Liver (tissue), 9 donors: ENCODE measurements around the gene TRAK1. TPM values are rescaled to one million over a fixed set of nuclear protein-coding genes. Genes with fewer than 3 reads are reported as not detected.

Experiments
- DNase-seq: peaks from one replicate; pipeline ENCODE4 v3.0.0-alpha.2; 2017; ENCODE audit warnings: low spot score
- H3K27ac ChIP-seq, 2 donors: one replicate each; pipeline ENCODE4 v1.7.0; 2013; ENCODE audit warnings: inconsistent platforms in 2 of 2, low read length in 2 of 2, control low read depth in 1 of 2, low read depth in 1 of 2, mild to moderate bottlenecking in 1 of 2
- H3K27me3 ChIP-seq, 4 donors: one replicate each; pipeline versions ENCODE4 v1.6.1 to v1.7.0; 2013; ENCODE audit warnings: low read length in 3 of 4, inconsistent platforms in 1 of 4, mild to moderate bottlenecking in 1 of 4, moderate library complexity in 1 of 4; ENCODE audit not compliant: control insufficient read depth in 4 of 4, insufficient read depth in 4 of 4
- H3K36me3 ChIP-seq, 4 donors: one replicate each; pipeline versions ENCODE4 v1.6.1 to v1.7.0; 2013; ENCODE audit warnings: low read length in 3 of 4, mild to moderate bottlenecking in 3 of 4, low read depth in 1 of 4, moderate library complexity in 1 of 4; ENCODE audit not compliant: control insufficient read depth in 4 of 4, insufficient read depth in 3 of 4
- H3K4me1 ChIP-seq, 4 donors: one replicate each; pipeline versions ENCODE4 v1.6.1 to v1.7.0; 2013; ENCODE audit warnings: low read length in 3 of 4, mild to moderate bottlenecking in 3 of 4, moderate library complexity in 1 of 4; ENCODE audit not compliant: control insufficient read depth in 4 of 4, insufficient read depth in 4 of 4
- H3K4me3 ChIP-seq, 3 donors: one replicate each; pipeline versions ENCODE4 v1.6.1 to v1.7.0; 2013; ENCODE audit warnings: low read length in 3 of 3, control low read depth in 1 of 3, low read depth in 1 of 3, mild to moderate bottlenecking in 1 of 3
- H3K9ac ChIP-seq, 2 donors: one replicate each; pipeline ENCODE4 v1.7.0; 2013; ENCODE audit warnings: low read length in 2 of 2, mild to moderate bottlenecking in 2 of 2, moderate library complexity in 2 of 2, control low read depth in 1 of 2, low read depth in 1 of 2
- H3K9me3 ChIP-seq, 4 donors: one replicate each; pipeline versions ENCODE4 v1.6.1 to v1.7.0; 2013; ENCODE audit warnings: low read length in 3 of 4; ENCODE audit not compliant: control insufficient read depth in 4 of 4
- ATF3 ChIP-seq: IDR thresholded peaks from 2 replicates; pipeline ENCODE4 v1.6.1; 2016; ENCODE audit warnings: antibody characterized with exemption
- CTCF ChIP-seq: fragments of 150-350 bp; IDR thresholded peaks from 2 replicates; pipeline ENCODE4 v1.5.1; 2017; ENCODE audit warnings: improper control_type of control experiment, low read depth, low read length; ENCODE audit not compliant: missing input control
- EGR1 ChIP-seq, 2 donors: IDR thresholded peaks; 2 replicates each; pipeline ENCODE4 v1.6.1; 2016 to 2018; ENCODE audit warnings: antibody characterized with exemption in 2 of 2, low read depth in 2 of 2
- FOXA1 ChIP-seq: IDR thresholded peaks from 2 replicates; pipeline ENCODE4 v1.6.1; 2016; ENCODE audit warnings: antibody characterized with exemption
- FOXA2 ChIP-seq: IDR thresholded peaks from 2 replicates; pipeline ENCODE4 v1.6.1; 2016; ENCODE audit warnings: antibody characterized with exemption
- GABPA ChIP-seq, 2 donors: IDR thresholded peaks in 1 of 2; conservative IDR thresholded peaks in 1 of 2; 2 replicates each; pipeline ENCODE4 v1.6.1; 2016; ENCODE audit warnings: antibody characterized with exemption in 2 of 2, mild to moderate bottlenecking in 1 of 2, moderate library complexity in 1 of 2
- HNF4A ChIP-seq, 2 donors: conservative IDR thresholded peaks; 2 replicates each; pipeline ENCODE4 v1.6.1; 2016; ENCODE audit warnings: antibody characterized with exemption in 2 of 2, mild to moderate bottlenecking in 2 of 2
- HNF4G ChIP-seq: IDR thresholded peaks from 2 replicates; pipeline ENCODE4 v1.6.1; 2016; ENCODE audit warnings: antibody characterized with exemption
- JUND ChIP-seq, 2 donors: IDR thresholded peaks; 2 replicates each; pipeline ENCODE4 v1.6.1; 2016; ENCODE audit warnings: antibody characterized with exemption in 2 of 2
- MAX ChIP-seq: IDR thresholded peaks from 2 replicates; pipeline ENCODE4 v1.6.1; 2016; ENCODE audit warnings: antibody characterized with exemption
- NR2F2 ChIP-seq: IDR thresholded peaks from 2 replicates; pipeline ENCODE4 v1.6.1; 2016; ENCODE audit warnings: antibody characterized with exemption
- RAD21 ChIP-seq, 2 donors: IDR thresholded peaks; 2 replicates each; pipeline ENCODE4 v1.6.1; 2016; ENCODE audit warnings: antibody characterized with exemption in 2 of 2, mild to moderate bottlenecking in 2 of 2
- REST ChIP-seq: IDR thresholded peaks from 2 replicates; pipeline ENCODE4 v1.6.1; 2016; ENCODE audit warnings: antibody characterized with exemption, mild to moderate bottlenecking
- RXRA ChIP-seq, 2 donors: IDR thresholded peaks; 2 replicates each; pipeline ENCODE4 v1.6.1; 2017 to 2018; ENCODE audit warnings: antibody characterized with exemption in 2 of 2, mild to moderate bottlenecking in 1 of 2
- SP1 ChIP-seq: IDR thresholded peaks from 2 replicates; pipeline ENCODE4 v1.6.1; 2018; ENCODE audit warnings: antibody characterized with exemption, mild to moderate bottlenecking
- TAF1 ChIP-seq: conservative IDR thresholded peaks from 2 replicates; pipeline ENCODE4 v1.6.1; 2016; ENCODE audit warnings: antibody characterized with exemption, mild to moderate bottlenecking
- YY1 ChIP-seq: IDR thresholded peaks from 2 replicates; pipeline ENCODE4 v1.6.1; 2016; ENCODE audit warnings: antibody characterized with exemption, mild to moderate bottlenecking
- ZBTB33 ChIP-seq: IDR thresholded peaks from 2 replicates; pipeline ENCODE4 v1.6.1; 2016; ENCODE audit warnings: antibody characterized with exemption
- WGBS: extraction: QIAGEN DNeasy Blood & Tissue Kit; methylation state at CpG from one replicate; pipeline ENCODE4 v1.1.7; 2013; 5-methylcytosine and 5-hydroxymethylcytosine counted together
- polyA plus RNA-seq, 2 donors: library from polyadenylated mRNA; stranded (reverse) in 1 of 2; unstranded in 1 of 2; fragments of 200-250 nt in 1 of 2; fragments of >200 nt in 1 of 2; fragmentation: Nextera tagmentation in 1 of 2; extraction: Ambion mirVana in 1 of 2; gene quantifications; one replicate each; pipeline versions ENCODE4 v1.2.1 to v1.2.3, GENCODE V29; 2013 to 2015
- total RNA-seq, 2 donors: library from RNA; depleted of rRNA; stranded (reverse); fragments of >200 nt; gene quantifications; one replicate each; pipeline ENCODE4 v1.2.3, GENCODE V29; 2014
- donor health status: healthy.
- donor health status: healthy.
- donor health status: healthy.
- donor health status: healthy.
- donor health status: healthy.

Gene TRAK1
- total and polyA plus RNA-seq, 4 donors, result 3.4 to 21.7 (median 8.6) TPM

- no peak for TF ChIP-seq CTCF
Observed at GRCh38 chr3:42114130-42114725, 23.1 kb downstream of the TRAK1 start (continued).

- Histone ChIP-seq H3K27ac (no peak overlapping the region), H3K4me3 (no peak overlapping the region), H3K4me1 (peaks cover 0 to 22% (median 11%) of the 10 kb centered on the region in 4 donors), H3K27me3 (no peaks in the 10 kb centered on the region), H3K9me3 (no peaks in the 10 kb centered on the region), H3K9ac (no peak overlapping the region), H3K36me3 (no peaks in the 10 kb centered on the region)
- TF ChIP-seq NR2F2 (no peak), CTCF (no peak), FOXA1 (no peak), RXRA (IDR thresholded peaks at IDR 0.05) (peak; percentile 85 to 89), TAF1 (no peak), JUND (IDR thresholded peaks at IDR 0.05) (peak in 1 of 2 donors; percentile 40), SP1 (peak; percentile 63), ZBTB33 (no peak), RAD21 (IDR thresholded peaks at IDR 0.05) (no peak), YY1 (peak; percentile 27), MAX (no peak), ATF3 (no peak), GABPA (IDR thresholded peaks at IDR 0.05 in 1 of 2, conservative IDR thresholded peaks at IDR 0.05 in 1 of 2) (no peak), FOXA2 (no peak), EGR1 (IDR thresholded peaks at IDR 0.05; ENCODE audit: low read depth in 2 of 2) (no peak), HNF4A (conservative IDR thresholded peaks at IDR 0.05) (peak; percentile 81 to 84), HNF4G (peak; percentile 41), REST (no peak)
- no peak for DNase-seq
- 53% methylated on average over 13 of the region's 13 CpGs for WGBS
Observed at GRCh38 chr3:42115215-42115614, 24.1 kb downstream of the TRAK1 start.
